Hepatocyte (in vitro differentiated cells): ENCODE results near the gene NGEF. TPM values are rescaled to one million over a fixed set of nuclear protein-coding genes. Genes with fewer than 3 reads are reported as not detected.

ENCODE experiments used
- DNase-seq: peaks from one replicate; pipeline ENCODE4 v3.0.0-alpha.2; 2016; ENCODE audit warnings: low spot score
- H2AFZ ChIP-seq: fragments of 200-600 bp; sonication (generic); 2 replicates; pipeline ENCODE4 v1.6.0; 2016; ENCODE audit warnings: antibody characterized with exemption, mild to moderate bottlenecking
- H3K27ac ChIP-seq: fragments of 200-600 bp; sonication (generic); 2 replicates; pipeline ENCODE4 v1.5.1; 2016; ENCODE audit warnings: mild to moderate bottlenecking
- H3K27me3 ChIP-seq: fragments of 200-600 bp; sonication (generic); 2 replicates; pipeline ENCODE4 v1.6.1; 2016
- H3K36me3 ChIP-seq: fragments of 200-600 bp; sonication (generic); replicated peaks from 2 replicates; pipeline ENCODE4 v1.5.1; 2016; ENCODE audit warnings: low read depth; ENCODE audit not compliant: insufficient read depth
- H3K4me1 ChIP-seq: fragments of 200-600 bp; sonication (generic); 2 replicates; pipeline ENCODE4 v1.5.1; 2016; ENCODE audit warnings: mild to moderate bottlenecking, moderate library complexity; ENCODE audit not compliant: insufficient read depth
- H3K4me2 ChIP-seq: fragments of 200-600 bp; sonication (generic); 2 replicates; pipeline ENCODE4 v1.6.0; 2016
- H3K4me3 ChIP-seq: fragments of 200-600 bp; sonication (generic); 2 replicates; pipeline ENCODE4 v1.5.1; 2016; ENCODE audit warnings: mild to moderate bottlenecking
- H3K79me2 ChIP-seq: fragments of 200-600 bp; sonication (generic); 2 replicates; pipeline ENCODE4 v1.6.0; 2017; ENCODE audit warnings: mild to moderate bottlenecking
- H3K9me2 ChIP-seq: fragments of 200-600 bp; sonication (generic); replicated peaks from 2 replicates; pipeline ENCODE4 v1.6.0; 2017; ENCODE audit warnings: mild to moderate bottlenecking; ENCODE audit not compliant: insufficient read depth
- H3K9me3 ChIP-seq: fragments of 200-600 bp; sonication (generic); 2 replicates; pipeline ENCODE4 v1.5.1; 2016; ENCODE audit warnings: low read depth, mild to moderate bottlenecking
- H4K20me1 ChIP-seq: fragments of 200-600 bp; sonication (generic); 2 replicates; pipeline ENCODE4 v1.6.0; 2016; ENCODE audit warnings: mild to moderate bottlenecking; ENCODE audit not compliant: insufficient read depth, poor library complexity, severe bottlenecking
- EZH2 ChIP-seq: fragments of 200-600 bp; sonication (generic); IDR thresholded peaks from 2 replicates; pipeline ENCODE4 v1.6.1; 2016; ENCODE audit warnings: antibody characterized with exemption, mild to moderate bottlenecking, borderline replicate concordance
- EZH2phosphoT487 ChIP-seq: fragments of 200-600 bp; sonication (generic); IDR thresholded peaks from one replicate; pipeline ENCODE4 v1.6.1; 2018; ENCODE audit warnings: antibody characterized with exemption, mild to moderate bottlenecking, low read depth, moderate library complexity; ENCODE audit not compliant: unreplicated experiment, severe bottlenecking
- WGBS: methylation state at CpG from one replicate; pipeline ENCODE4 v1.1.6; 2016; ENCODE audit warnings: low lambda C conversion rate; ENCODE audit errors: missing lambda C conversion rate; 5-methylcytosine and 5-hydroxymethylcytosine counted together
- polyA plus RNA-seq: library from polyadenylated mRNA; unstranded; fragments of >200 nt; fragmentation: Nextera tagmentation; extraction: Ambion mirVana; gene quantifications from 2 replicates; pipeline ENCODE4 v1.2.1, GENCODE V29; 2016
- total RNA-seq: library from RNA; depleted of rRNA; stranded (reverse); fragments of >200 nt; gene quantifications from 2 replicates; pipeline ENCODE4 v1.2.3, GENCODE V29; 2014
- TF ChIP-seq, protein P1 (sequence below): fragments of 200-600 bp; sonication (generic); IDR thresholded peaks from 2 replicates; pipeline ENCODE4 v1.5.1; 2016; ENCODE audit warnings: antibody characterized with exemption, mild to moderate bottlenecking; ENCODE audit not compliant: poor library complexity

NGEF gene
- total and polyA plus RNA-seq, 2 experiments from 2014 or later, result 2.2 to 3.2 TPM

DNA sequence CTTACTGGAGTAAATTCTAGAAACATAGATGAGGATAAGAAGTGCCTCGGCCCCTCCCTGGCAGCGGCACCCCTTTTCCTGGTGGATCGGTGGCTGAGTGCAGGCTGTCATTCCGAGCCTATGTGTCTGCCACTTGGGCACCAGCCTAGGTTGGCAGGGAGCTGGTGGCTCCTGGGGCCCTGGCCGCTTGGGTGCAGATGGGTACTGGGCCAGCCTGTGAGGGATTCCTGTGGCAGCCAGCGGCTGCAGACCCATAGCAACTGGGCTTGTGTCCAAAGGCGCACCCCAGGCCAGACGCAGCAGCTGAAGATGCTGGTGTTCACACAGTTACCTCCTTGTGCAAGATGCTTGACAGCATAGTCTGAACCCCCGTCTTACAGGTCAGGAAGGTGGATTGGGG, 140.2 kb downstream of the NGEF start:
- Histone ChIP-seq H3K36me3 (no peaks in the 10 kb centered on the region), H3K79me2 (no peaks in the 10 kb centered on the region), H3K4me3 (no peak overlapping the region), H3K4me1 (peaks cover 8% of the 10 kb centered on the region), H3K9me3 (no peaks in the 10 kb centered on the region), H3K9me2 (no peaks in the 10 kb centered on the region), H2AFZ (no peak overlapping the region), H3K4me2 (no peak overlapping the region), H4K20me1 (no peaks in the 10 kb centered on the region), H3K27me3 (no peaks in the 10 kb centered on the region), H3K27ac (no peak overlapping the region)
- no peak for DNase-seq
- 92% methylated on average over 9 of the region's 9 CpGs for WGBS
- TF ChIP-seq, protein P1, sequence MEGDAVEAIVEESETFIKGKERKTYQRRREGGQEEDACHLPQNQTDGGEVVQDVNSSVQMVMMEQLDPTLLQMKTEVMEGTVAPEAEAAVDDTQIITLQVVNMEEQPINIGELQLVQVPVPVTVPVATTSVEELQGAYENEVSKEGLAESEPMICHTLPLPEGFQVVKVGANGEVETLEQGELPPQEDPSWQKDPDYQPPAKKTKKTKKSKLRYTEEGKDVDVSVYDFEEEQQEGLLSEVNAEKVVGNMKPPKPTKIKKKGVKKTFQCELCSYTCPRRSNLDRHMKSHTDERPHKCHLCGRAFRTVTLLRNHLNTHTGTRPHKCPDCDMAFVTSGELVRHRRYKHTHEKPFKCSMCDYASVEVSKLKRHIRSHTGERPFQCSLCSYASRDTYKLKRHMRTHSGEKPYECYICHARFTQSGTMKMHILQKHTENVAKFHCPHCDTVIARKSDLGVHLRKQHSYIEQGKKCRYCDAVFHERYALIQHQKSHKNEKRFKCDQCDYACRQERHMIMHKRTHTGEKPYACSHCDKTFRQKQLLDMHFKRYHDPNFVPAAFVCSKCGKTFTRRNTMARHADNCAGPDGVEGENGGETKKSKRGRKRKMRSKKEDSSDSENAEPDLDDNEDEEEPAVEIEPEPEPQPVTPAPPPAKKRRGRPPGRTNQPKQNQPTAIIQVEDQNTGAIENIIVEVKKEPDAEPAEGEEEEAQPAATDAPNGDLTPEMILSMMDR, result no peak

DNA sequence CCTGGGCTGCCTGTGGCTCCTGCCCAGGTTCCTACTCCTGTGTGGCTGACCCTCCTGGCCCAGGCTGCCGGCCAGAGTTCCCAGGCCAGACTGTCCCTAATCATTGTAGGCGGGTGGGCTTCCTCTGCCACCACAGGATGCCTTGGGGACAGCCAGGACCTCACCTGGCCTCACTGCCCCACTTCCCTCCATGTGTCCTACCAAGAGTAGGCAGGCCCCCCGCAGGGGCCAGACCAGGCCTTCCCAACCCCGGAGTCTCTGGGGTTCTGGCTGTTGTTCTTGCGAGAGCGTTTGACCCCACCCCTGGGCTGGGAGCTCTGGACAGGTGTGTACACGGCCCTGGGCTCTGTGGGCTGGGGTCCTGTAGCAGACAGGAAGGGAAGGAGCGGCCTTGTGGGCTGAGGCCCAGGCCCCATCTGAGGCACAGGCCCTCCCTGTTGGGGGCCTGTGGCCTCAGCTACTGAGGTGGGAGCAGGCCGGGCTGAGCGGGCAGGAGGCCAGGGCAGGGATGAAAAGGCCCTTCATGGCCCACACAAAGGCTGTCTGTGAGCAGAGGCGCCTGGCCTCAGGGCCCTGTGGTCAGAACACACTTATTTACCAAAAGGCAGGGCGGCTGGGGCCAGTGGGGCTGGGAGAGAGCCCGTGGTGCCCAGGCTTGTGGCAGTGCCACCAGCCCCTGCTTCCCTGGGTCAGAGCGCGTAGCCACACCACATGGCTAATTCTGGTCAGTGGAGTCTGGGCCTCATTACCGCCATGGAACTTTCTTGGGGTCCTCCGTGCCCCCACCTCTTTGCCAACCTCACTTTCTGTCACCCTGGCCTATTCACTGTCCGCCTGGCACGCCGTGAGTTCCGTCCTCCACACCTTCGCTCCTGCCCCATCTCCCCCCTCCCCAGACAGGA, 141.0 kb downstream of the NGEF start:
- Histone ChIP-seq H3K79me2 (no peaks in the 10 kb centered on the region), H3K4me2 (no peak overlapping the region), H3K4me3 (no peak overlapping the region), H3K27ac (no peak overlapping the region), H3K27me3 (no peaks in the 10 kb centered on the region), H3K9me3 (no peaks in the 10 kb centered on the region), H3K4me1 (peaks cover 8% of the 10 kb centered on the region), H4K20me1 (no peaks in the 10 kb centered on the region), H2AFZ (no peak overlapping the region), H3K36me3 (no peaks in the 10 kb centered on the region), H3K9me2 (no peaks in the 10 kb centered on the region)
- DNase-seq, result no peak
- WGBS, result 94% methylated on average over 22 of the region's 22 CpGs
- no peak for TF ChIP-seq EZH2phosphoT487
- TF ChIP-seq, protein P1, result no peak
- no peak for TF ChIP-seq EZH2

DNA sequence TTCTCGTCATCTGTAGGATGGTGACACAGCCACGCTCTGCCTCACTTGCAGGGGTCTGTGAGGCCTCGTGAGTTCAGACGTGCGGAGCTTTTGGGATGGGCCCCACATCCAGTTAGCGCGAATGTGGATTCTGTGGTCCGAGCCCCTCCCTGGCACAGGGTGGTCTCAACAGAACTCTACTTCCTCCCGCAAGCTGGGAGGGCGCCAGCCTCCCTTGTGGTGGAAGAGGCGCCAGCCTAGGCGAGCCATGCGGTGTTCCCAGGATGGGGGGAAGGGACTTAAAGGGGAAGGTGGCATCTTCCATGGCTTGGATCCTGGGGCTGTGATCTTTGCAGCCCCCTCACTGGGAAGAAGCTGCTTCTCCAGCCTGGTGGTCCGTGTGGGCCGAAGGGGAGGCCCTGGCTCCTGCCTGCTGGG, 141.6 kb downstream of the NGEF start:
- TF ChIP-seq EZH2 (no peak), EZH2phosphoT487 (no peak)
- TF ChIP-seq, protein P1, result no peak
- Histone ChIP-seq H3K4me1 (peaks cover 8% of the 10 kb centered on the region), H3K27ac (no peak overlapping the region), H3K36me3 (no peaks in the 10 kb centered on the region), H3K4me3 (no peak overlapping the region), H3K9me2 (no peaks in the 10 kb centered on the region), H2AFZ (no peak overlapping the region), H3K79me2 (no peaks in the 10 kb centered on the region), H3K27me3 (no peaks in the 10 kb centered on the region), H3K9me3 (no peaks in the 10 kb centered on the region), H3K4me2 (no peak overlapping the region), H4K20me1 (no peaks in the 10 kb centered on the region)
- WGBS, result 93% methylated on average over 15 of the region's 15 CpGs
- DNase-seq, result no peak
